Smooth muscle cell of the umbilical artery (primary cell): ENCODE data around the gene HNF1B. TPM values are rescaled to one million over a fixed set of nuclear protein-coding genes. Genes with fewer than 3 reads are reported as not detected.

ENCODE experiments used
- total RNA-seq: library from RNA; depleted of rRNA; stranded (reverse); fragments of >200 nt; gene quantifications from 2 replicates; pipeline ENCODE4 v1.2.3, GENCODE V29; 2014

Gene HNF1B, protein sequence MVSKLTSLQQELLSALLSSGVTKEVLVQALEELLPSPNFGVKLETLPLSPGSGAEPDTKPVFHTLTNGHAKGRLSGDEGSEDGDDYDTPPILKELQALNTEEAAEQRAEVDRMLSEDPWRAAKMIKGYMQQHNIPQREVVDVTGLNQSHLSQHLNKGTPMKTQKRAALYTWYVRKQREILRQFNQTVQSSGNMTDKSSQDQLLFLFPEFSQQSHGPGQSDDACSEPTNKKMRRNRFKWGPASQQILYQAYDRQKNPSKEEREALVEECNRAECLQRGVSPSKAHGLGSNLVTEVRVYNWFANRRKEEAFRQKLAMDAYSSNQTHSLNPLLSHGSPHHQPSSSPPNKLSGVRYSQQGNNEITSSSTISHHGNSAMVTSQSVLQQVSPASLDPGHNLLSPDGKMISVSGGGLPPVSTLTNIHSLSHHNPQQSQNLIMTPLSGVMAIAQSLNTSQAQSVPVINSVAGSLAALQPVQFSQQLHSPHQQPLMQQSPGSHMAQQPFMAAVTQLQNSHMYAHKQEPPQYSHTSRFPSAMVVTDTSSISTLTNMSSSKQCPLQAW
- not detected in 2 replicates for total RNA-seq

DNA sequence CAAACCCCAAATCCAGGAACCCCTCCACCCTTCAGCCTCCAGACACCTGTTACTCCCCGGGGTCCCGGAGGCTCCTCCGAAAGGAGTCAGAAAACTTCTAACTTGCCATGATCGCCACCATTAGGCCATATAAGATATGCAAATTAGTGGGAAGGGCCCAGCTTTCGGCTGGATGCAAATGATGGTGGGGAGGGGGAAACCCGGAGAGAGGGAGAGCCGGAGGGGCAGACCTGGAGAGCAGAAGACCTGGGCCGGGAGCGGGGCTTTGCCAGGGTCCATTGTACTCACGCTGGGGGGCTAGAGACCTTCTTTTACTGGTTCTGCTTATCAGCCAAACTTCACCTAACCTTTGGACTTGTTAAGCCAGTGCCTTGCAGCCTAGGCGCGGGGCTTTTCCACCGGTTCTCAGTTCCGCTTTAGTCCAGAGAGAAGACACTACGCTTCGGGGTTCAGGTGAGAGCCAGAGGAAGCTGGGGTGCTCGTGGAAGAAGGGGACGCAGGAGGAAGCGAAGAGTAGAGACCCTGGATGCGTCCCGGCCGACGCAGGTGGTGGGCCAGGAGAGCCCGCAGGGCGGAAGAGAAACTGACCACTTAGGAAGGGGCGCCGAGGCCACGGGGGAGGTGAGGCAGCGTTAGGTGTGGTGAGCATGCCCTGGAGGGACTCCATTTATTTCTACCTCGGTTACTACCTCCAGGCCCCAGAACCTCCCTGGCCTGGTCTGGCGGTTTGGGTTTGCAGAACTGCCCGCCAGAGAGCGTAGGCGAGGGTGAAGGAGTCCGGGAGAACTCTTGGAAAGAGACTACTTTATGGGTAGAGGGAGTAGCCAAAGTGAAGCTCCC lies at the start of gene HNF1B:
Gene HNF1B, minus strand, starts transcription at position 99 of the 840 bp plus-strand sequence. CDS start 175 bp downstream, outside the sequence.

DNA sequence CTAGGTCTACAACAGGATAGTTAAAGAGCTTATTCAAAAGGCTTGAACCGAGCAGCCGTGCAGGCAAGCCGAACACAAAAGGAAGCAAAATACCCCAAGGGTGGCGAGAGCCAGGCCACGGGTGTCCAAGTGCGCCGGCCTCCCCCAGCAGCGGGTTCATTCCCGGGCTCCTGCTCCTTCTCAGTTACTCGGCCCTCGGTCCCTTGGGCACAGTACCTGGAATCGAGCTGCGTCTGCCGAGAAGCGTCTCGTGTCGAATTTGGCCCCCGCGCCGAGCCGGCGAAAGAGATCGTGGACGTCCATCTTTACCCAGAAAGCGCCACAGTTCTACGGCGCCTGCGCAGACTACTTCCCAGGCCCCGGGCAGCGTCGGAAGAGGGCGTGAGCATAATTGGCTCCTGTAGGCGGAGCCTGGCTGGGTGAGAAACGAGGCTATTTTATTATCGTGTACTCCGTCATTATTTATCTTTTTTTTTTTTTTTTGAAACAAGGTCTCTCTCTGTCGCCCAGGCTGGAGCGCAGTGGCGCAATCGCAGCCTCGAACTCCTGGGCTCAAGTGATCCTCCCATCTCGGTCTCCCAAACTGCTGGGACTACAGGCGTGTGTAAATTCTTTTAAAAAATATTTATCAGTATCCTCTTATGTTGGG lies 101.6 kb downstream of the HNF1B start, which contains the start of gene DDX52:
Gene DDX52, minus strand, starts transcription at position 329 of the 649 bp plus-strand sequence. Its CDS starts 26 bp downstream, at position 303.

Other genes with a start within 250 kb of the HNF1B start
- gene SYNRG, start 135.6 kb downstream of the HNF1B start, total RNA-seq = 17.5 and 28.1 TPM in 2 replicates
- 18.7 and 25.4 TPM in 2 replicates for gene DDX52, start 101.6 kb downstream of the HNF1B start, total RNA-seq
- gene TBC1D3K, start 179.4 kb upstream of the HNF1B start, total RNA-seq = not detected in 2 replicates
- gene TBC1D3L, start 244.0 kb upstream of the HNF1B start, total RNA-seq = 2.1 and 6.4 TPM in 2 replicates